PC-3 (cell line): Measurements from ENCODE around the gene KLHL6. TPM values are rescaled to one million over a fixed set of nuclear protein-coding genes. Genes with fewer than 3 reads are reported as not detected.
A peak's percentile ranks its signal among the peaks of the same experiment; 100 is the strongest.

ENCODE experiments used
- ATAC-seq: fragments of 200-7000 bp; cut with Tn5 transposase; 2 replicates; pipeline ENCODE4 v1.9.1; 2020; ENCODE audit warnings: mild to moderate bottlenecking, moderate library complexity
- BruUV-seq: library from RNA; stranded (reverse); fragments of 400-500 nt; replicated peaks from 2 replicates; lab custom pipeline; 2021; lab: Mats Ljungman, UMichigan
- CTCF ChIA-PET: fragments of 300-600 bp; sonication (Branson Sonifier 250); formaldehyde crosslinking; loops from one replicate; lab custom pipeline; 2022; ENCODE audit warnings: antibody characterized with exemption; lab: Charles Lee
- POLR2A ChIA-PET: fragments of 300-600 bp; sonication (Branson Sonifier 250); formaldehyde crosslinking; loops from one replicate; lab custom pipeline; 2022; ENCODE audit warnings: antibody characterized with exemption; ENCODE audit not compliant: unreplicated experiment; lab: Charles Lee
- DNase-seq: peaks from one replicate; pipeline ENCODE4 v3.0.0-alpha.2; 2015
- H2AFZ ChIP-seq: fragments of 300-600 bp; sonication (generic); 2 replicates; pipeline ENCODE4 v1.6.0; 2016; ENCODE audit warnings: antibody characterized with exemption, low read length
- H3F3A ChIP-seq: fragments of 300-600 bp; sonication (generic); one replicate; pipeline ENCODE4 v1.6.0; 2017; ENCODE audit warnings: antibody characterized with exemption, low read length, control low read depth, mild to moderate bottlenecking; ENCODE audit not compliant: unreplicated experiment
- H3K27ac ChIP-seq: fragments of 300-600 bp; sonication (generic); 2 replicates; pipeline ENCODE4 v1.5.1; 2016; ENCODE audit warnings: mild to moderate bottlenecking, low read length
- H3K27me3 ChIP-seq: fragments of 300-600 bp; sonication (generic); 2 replicates; pipeline ENCODE4 v1.6.1; 2016; ENCODE audit warnings: low read length, mixed read lengths
- H3K36me3 ChIP-seq: fragments of 300-600 bp; sonication (generic); 2 replicates; pipeline ENCODE4 v1.6.1; 2016; ENCODE audit warnings: low read depth, mixed run types, low read length, mixed read lengths
- H3K4me1 ChIP-seq: fragments of 300-600 bp; sonication (generic); 2 replicates; pipeline ENCODE4 v1.5.1; 2016; ENCODE audit warnings: low read length; ENCODE audit not compliant: insufficient read depth
- H3K4me2 ChIP-seq: fragments of 300-600 bp; sonication (generic); 2 replicates; pipeline ENCODE4 v1.6.0; 2016; ENCODE audit warnings: low read length
- H3K4me3 ChIP-seq: fragments of 300-600 bp; sonication (generic); 2 replicates; pipeline ENCODE4 v1.5.1; 2016; ENCODE audit warnings: mild to moderate bottlenecking, low read length, mixed read lengths
- H3K79me2 ChIP-seq: fragments of 300-600 bp; sonication (generic); 2 replicates; pipeline ENCODE4 v1.6.1; 2017; ENCODE audit warnings: low read length, mixed read lengths
- H3K9ac ChIP-seq: fragments of 300-600 bp; sonication (generic); 2 replicates; pipeline ENCODE4 v1.6.0; 2016; ENCODE audit warnings: mild to moderate bottlenecking, low read length
- H3K9me2 ChIP-seq: fragments of 300-600 bp; sonication (generic); replicated peaks from 2 replicates; pipeline ENCODE4 v1.6.1; 2016; ENCODE audit warnings: mixed run types, low read length, mixed read lengths
- H3K9me3 ChIP-seq: fragments of 300-600 bp; sonication (generic); 2 replicates; pipeline ENCODE4 v1.6.1; 2016; ENCODE audit warnings: low read length, mixed read lengths
- H4K20me1 ChIP-seq: fragments of 300-600 bp; sonication (generic); 2 replicates; pipeline ENCODE4 v1.6.1; 2016; ENCODE audit warnings: low read length, mixed read lengths
- EZH2 ChIP-seq: fragments of 300-600 bp; sonication (generic); IDR thresholded peaks from one replicate; pipeline ENCODE4 v1.6.1; 2017; ENCODE audit warnings: antibody characterized with exemption, mild to moderate bottlenecking, low read length; ENCODE audit not compliant: unreplicated experiment
- EZH2phosphoT487 ChIP-seq: fragments of 300-600 bp; sonication (generic); IDR thresholded peaks from 2 replicates; pipeline ENCODE4 v1.6.1; 2018; ENCODE audit warnings: mild to moderate bottlenecking, antibody characterized with exemption, low read length, borderline replicate concordance
- intact Hi-C: fragments of 100-400 bp; cut with micrococcal nuclease; formaldehyde crosslinking; loops from 2 replicates; pipeline ENCODE4 v1.9.0; 2023
- total RNA-seq: library from RNA; depleted of rRNA; stranded (reverse); fragments of >200 nt; gene quantifications from 2 replicates; pipeline ENCODE4 v1.2.3, GENCODE V29; 2014
- TF ChIP-seq, protein P1 (sequence below): fragments of 300-600 bp; sonication (generic); conservative IDR thresholded peaks from 2 replicates; pipeline ENCODE4 v1.5.1; 2017; ENCODE audit warnings: antibody characterized with exemption, low read depth, mild to moderate bottlenecking, low read length

KLHL6 gene
- total RNA-seq, 1 experiment from 2014 or later = not detected

- DNase-seq (no peak), ATAC-seq (no peak)
- H3K4me3 ChIP-seq = no peak overlapping the region
- no peaks in the 10 kb centered on the region for H3K27me3 ChIP-seq
- H3K4me1 ChIP-seq = peaks cover 3% of the 10 kb centered on the region; the same call in 1 of the 2 replicates
- no peaks in the 10 kb centered on the region for H3F3A ChIP-seq
- no peaks in the 10 kb centered on the region for H4K20me1 ChIP-seq
- no peaks in the 10 kb centered on the region for H3K79me2 ChIP-seq
- TF ChIP-seq EZH2phosphoT487 = no peak
- no peak overlapping the region for H2AFZ ChIP-seq
- no TSS peak for BruUV-seq
- ChIA-PET CTCF (interaction anchor here (0.6 to 0.7 kb wide), 2 partner anchors 115 to 342 kb away, joined by 3 to 4 read pairs; no protein-coding TSS in a partner anchor), POLR2A (interaction anchor here (0.5 kb wide), 1 partner anchor 569 kb away, joined by 3 read pairs; no protein-coding TSS in a partner anchor)
- intact Hi-C loops = loop anchor here (10.0 kb wide), 1 partner anchor 170 kb away; the partner anchor contains the start of gene KLHL24
- H3K9ac ChIP-seq = no peak overlapping the region
- H3K36me3 ChIP-seq = no peaks in the 10 kb centered on the region
- H3K27ac ChIP-seq = no peak overlapping the region
- H3K9me3 ChIP-seq = no peaks in the 10 kb centered on the region
- H3K4me2 ChIP-seq = no peak overlapping the region
- H3K9me2 ChIP-seq = no peaks in the 10 kb centered on the region
These were observed 91.0 kb downstream of the KLHL6 start for GRCh38 chr3:183464480-183464879.

DNA sequence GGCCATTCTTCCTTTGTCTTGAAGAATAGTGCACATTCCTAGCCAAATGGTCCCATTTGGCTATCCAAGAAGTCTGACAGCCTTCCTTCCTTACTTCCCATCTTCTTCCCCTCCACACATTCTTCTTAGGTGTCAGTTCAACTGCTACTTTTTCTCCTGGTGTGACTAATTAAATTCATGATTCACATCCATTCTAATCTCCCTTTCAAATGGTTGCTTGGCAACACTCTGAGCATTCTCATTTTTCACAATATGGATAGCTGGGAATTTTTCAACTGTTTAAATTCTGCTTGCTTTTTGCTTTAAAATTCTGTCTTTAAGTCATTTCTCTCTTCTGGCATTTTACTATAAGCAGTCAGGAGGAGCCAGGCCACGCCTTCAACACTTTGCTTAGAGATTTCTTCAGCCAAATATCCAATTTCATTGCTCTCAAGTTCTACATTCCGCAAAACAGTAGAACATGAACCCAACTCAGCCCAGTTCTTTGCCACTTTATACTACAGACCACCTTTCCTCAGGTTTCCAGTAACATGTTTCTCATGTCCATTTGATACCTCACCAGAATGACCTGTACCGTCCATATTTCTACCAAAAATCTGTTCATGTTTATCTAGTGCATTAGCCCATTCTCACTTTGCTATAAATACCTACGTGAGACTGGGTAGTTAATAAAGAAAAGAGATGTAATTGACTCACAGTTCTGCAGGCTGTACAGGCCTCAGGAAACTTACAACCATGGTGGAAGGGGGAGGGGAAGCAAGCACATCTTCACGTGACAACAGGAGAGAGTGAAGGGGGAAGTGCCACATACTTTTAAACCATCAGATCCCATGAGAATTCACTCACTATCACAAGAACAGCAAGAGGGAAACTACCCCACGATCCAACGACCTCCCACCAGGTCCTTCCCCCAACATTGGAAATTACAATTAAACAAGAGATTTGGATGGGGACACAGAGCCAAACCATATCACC lies 95.1 kb downstream of the KLHL6 start:
- CTCF ChIA-PET = interaction anchor here (0.6 kb wide), 1 partner anchor 204 kb away, joined by 4 read pairs; no protein-coding TSS in a partner anchor
- H3K4me2 ChIP-seq = no peak overlapping the region
- H3K9me3 ChIP-seq = no peaks in the 10 kb centered on the region
- H3K27ac ChIP-seq = no peak overlapping the region
- no peaks in the 10 kb centered on the region for H3K9me2 ChIP-seq
- TF ChIP-seq EZH2phosphoT487 = no peak
- TF ChIP-seq EZH2 = no peak
- TF ChIP-seq, protein P1, sequence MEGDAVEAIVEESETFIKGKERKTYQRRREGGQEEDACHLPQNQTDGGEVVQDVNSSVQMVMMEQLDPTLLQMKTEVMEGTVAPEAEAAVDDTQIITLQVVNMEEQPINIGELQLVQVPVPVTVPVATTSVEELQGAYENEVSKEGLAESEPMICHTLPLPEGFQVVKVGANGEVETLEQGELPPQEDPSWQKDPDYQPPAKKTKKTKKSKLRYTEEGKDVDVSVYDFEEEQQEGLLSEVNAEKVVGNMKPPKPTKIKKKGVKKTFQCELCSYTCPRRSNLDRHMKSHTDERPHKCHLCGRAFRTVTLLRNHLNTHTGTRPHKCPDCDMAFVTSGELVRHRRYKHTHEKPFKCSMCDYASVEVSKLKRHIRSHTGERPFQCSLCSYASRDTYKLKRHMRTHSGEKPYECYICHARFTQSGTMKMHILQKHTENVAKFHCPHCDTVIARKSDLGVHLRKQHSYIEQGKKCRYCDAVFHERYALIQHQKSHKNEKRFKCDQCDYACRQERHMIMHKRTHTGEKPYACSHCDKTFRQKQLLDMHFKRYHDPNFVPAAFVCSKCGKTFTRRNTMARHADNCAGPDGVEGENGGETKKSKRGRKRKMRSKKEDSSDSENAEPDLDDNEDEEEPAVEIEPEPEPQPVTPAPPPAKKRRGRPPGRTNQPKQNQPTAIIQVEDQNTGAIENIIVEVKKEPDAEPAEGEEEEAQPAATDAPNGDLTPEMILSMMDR = no peak
- H3K9ac ChIP-seq = no peak overlapping the region
- BruUV-seq = no TSS peak
- H3K4me1 ChIP-seq = peaks cover 4% of the 10 kb centered on the region
- ATAC-seq (no peak), DNase-seq (no peak)
- no peaks in the 10 kb centered on the region for H3K36me3 ChIP-seq
- intact Hi-C loops = loop anchor here (10.0 kb wide), 1 partner anchor 174 kb away; the partner anchor contains the start of gene KLHL24
- H3F3A ChIP-seq = no peaks in the 10 kb centered on the region
- no peak overlapping the region for H3K4me3 ChIP-seq
- no peaks in the 10 kb centered on the region for H4K20me1 ChIP-seq
- no peak overlapping the region for H2AFZ ChIP-seq
- H3K79me2 ChIP-seq = no peaks in the 10 kb centered on the region
- H3K27me3 ChIP-seq = no peaks in the 10 kb centered on the region
- POLR2A ChIA-PET = no interaction called here

DNA sequence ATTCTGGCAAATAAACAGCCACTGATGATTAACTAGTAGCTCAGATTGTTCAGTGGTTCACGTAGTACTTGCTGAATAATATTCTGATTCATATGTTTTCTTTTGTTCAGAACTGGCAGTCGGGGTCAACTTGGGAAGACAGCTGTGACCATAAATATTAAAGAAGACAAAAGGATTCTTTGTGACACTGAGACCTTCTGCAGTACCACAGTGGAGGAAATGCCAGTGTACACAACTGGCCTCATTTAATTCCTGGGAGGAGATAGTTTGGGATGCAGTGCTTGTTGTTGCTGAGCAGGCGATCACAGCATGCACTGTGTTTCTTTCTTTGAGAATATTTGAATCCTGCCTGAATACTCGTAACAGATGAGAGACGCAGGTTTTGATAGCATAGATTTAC lies 100.4 kb downstream of the KLHL6 start:
- ATAC-seq (peak; percentile 97), DNase-seq (peak; percentile 83)
- H3F3A ChIP-seq = no peaks in the 10 kb centered on the region
- peak overlapping the region; percentile 65 for H3K27ac ChIP-seq
- no peaks in the 10 kb centered on the region for H4K20me1 ChIP-seq
- H3K79me2 ChIP-seq = no peaks in the 10 kb centered on the region
- 0 out of 2 replicates have a peak overlapping the region, but pooled peaks have one; percentile 6 for H3K9ac ChIP-seq
- intact Hi-C loops = no loop called here
- ChIA-PET CTCF (interaction anchor here (0.7 to 1.0 kb wide), 2 partner anchors 309 to 312 kb away, joined by 3 to 4 read pairs; no protein-coding TSS in a partner anchor), POLR2A (no interaction called here)
- TF ChIP-seq EZH2 (no peak), EZH2phosphoT487 (no peak)
- TF ChIP-seq, protein P1 = no peak
- peak overlapping the region; percentile 21; the same call in 1 of the 2 replicates for H2AFZ ChIP-seq
- no TSS peak for BruUV-seq
- peak overlapping the region; percentile 64 for H3K4me2 ChIP-seq
- H3K4me3 ChIP-seq = no peak overlapping the region
- no peaks in the 10 kb centered on the region for H3K36me3 ChIP-seq
- H3K9me2 ChIP-seq = no peaks in the 10 kb centered on the region
- no peaks in the 10 kb centered on the region for H3K27me3 ChIP-seq
- no peaks in the 10 kb centered on the region for H3K9me3 ChIP-seq
- H3K4me1 ChIP-seq = peaks cover 17% of the 10 kb centered on the region
